ENCODE data around the gene ZXDC. TPM values are rescaled to one million over a fixed set of nuclear protein-coding genes. Genes with fewer than 3 reads are reported as not detected.

The ZXDC gene
- total RNA-seq, 2 donors from 2014 or later: 53.5 to 55.0 TPM

DNA sequence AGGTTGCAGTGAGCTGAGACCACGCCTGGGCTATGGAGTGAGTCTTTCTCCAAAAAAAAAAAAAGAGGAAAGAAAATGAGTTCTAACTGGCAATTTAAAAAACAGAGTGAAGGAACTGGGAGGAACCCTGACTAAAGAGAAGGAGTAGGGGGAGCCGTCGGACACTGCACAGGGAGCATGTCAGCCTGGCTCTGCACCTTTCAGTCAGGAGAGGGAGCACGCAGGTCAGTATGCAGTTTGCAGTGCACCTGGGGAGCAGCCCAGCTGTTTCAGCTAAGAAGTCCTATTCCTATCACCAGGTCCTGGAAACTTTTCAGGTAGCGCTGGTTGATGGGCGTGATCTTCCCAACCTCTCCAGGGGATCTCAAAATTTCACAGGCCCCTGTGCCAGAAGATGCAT, 14.9 kb upstream of the ZXDC start:
- Histone ChIP-seq H3K27me3 (replicated peaks; ENCODE audit: insufficient read depth) (no peaks in the 10 kb centered on the region), H3K27ac (no peak overlapping the region)
- TF ChIP-seq, protein P1, sequence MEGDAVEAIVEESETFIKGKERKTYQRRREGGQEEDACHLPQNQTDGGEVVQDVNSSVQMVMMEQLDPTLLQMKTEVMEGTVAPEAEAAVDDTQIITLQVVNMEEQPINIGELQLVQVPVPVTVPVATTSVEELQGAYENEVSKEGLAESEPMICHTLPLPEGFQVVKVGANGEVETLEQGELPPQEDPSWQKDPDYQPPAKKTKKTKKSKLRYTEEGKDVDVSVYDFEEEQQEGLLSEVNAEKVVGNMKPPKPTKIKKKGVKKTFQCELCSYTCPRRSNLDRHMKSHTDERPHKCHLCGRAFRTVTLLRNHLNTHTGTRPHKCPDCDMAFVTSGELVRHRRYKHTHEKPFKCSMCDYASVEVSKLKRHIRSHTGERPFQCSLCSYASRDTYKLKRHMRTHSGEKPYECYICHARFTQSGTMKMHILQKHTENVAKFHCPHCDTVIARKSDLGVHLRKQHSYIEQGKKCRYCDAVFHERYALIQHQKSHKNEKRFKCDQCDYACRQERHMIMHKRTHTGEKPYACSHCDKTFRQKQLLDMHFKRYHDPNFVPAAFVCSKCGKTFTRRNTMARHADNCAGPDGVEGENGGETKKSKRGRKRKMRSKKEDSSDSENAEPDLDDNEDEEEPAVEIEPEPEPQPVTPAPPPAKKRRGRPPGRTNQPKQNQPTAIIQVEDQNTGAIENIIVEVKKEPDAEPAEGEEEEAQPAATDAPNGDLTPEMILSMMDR (IDR thresholded peaks at IDR 0.05): no peak

DNA sequence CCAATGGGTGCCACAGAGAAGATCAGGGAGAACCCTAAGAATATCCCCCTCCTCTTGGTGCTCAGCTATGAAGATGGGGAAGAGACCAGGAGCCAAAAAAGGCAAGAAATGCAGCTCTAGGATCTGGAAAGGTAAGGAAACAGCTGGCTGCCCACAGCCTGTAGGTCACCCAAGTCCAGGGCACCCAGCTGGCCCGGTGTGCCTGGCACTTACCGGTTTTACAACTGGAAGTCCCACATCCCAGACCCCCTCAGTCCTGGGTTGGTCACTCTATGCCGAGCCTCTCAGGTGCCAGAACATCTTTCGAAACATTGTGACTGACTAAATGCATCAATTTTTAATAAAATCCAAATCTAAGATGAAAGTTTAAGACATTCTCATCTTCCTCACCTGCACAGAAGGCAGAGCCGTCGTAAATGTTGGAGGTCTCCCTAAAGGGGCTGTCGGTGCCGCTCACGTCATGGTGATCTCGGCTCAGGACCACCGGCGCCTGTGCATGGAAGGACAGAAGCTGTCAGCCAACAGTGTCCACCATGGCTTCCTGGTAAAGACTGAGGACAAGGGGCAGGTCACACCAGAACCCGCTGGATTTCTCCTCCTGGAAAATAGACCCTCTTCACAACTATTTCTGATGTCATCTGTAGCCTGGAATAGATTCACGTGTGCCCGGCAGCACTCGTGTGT, 13.3 kb upstream of the ZXDC start:
- TF ChIP-seq, protein P1 (IDR thresholded peaks at IDR 0.05): no peak
- DNase-seq (ENCODE audit: low spot score) (no peak), ATAC-seq (ENCODE audit: insufficient number of reproducible peaks, low FRiP score, low read depth) (no peak)
- Histone ChIP-seq H3K27me3 (replicated peaks; ENCODE audit: insufficient read depth) (no peaks in the 10 kb centered on the region), H3K9me3 (no peaks in the 10 kb centered on the region), H3K4me3 (no peak overlapping the region), H3K36me3 (no peaks in the 10 kb centered on the region), H3K27ac (no peak overlapping the region), H3K4me1 (ENCODE audit: control insufficient read depth in 1 of 2, low read depth in 2 of 2) (peaks cover 4 to 11% of the 10 kb centered on the region in 2 donors)

More for the DNA sequence above, 14.9 kb upstream of the ZXDC start:
- ATAC-seq (ENCODE audit: insufficient number of reproducible peaks, low FRiP score, low read depth) (no peak), DNase-seq (ENCODE audit: low spot score) (no peak)
- H3K4me1 ChIP-seq (ENCODE audit: control insufficient read depth in 1 of 2, low read depth in 2 of 2): peaks cover 4 to 11% of the 10 kb centered on the region in 2 donors
- no peaks in the 10 kb centered on the region for H3K36me3 ChIP-seq
- no peak overlapping the region for H3K4me3 ChIP-seq
- H3K9me3 ChIP-seq: no peaks in the 10 kb centered on the region

DNA sequence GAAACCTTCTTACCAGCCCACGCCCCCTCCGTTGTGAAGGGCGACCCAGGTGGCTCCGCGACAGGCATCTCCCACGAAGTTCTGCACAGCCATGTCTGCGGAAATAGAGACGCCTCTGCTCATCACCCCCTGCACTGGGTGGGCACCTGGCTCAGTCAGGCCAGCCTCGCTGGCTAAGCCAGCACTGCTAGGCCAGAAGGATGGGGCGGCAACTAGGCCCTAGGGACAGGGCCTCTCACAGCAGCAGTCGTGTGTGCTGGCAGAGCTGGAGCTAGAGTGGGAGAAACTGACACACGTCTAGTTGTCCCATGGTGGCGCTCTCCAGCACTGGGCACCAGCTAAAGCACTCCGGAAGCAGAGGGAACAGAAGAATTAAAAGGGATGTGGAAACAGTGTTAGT, 12.5 kb upstream of the ZXDC start:
- no peak overlapping the region for H3K27ac ChIP-seq
- TF ChIP-seq, protein P1 (IDR thresholded peaks at IDR 0.05): no peak

DNA sequence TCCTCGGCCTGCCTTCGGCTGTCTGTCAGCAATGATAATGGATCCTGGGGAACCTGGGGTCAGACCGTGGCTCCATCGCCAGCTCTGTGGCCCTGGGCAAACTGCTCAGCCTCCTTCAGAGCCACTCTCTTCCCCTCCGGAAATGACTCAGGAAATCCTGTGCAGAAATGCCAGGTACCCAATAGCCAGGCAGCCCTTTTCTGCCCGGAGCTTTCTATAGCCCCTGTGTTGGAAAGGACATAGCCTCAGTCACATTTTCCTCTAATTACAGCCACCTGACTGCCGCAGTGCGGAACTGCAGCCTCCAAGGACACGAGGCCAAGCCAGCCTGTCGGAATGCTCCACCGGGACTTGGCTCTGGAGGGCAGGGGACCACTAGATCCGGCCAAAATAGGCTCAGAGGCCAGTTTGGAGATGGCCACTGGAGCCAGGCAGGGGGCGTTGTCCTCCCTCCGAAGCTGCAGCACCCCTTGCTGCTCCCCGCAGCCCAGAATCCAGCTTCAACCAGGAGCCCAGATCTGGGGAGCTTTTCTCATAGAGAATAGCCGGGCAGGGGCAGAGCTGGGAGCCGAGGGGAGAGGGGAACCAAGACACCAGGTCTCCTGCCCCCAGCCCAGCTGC, 11.6 kb upstream of the ZXDC start:
- peak overlapping the region in 1 of 2 donors; percentile 18 for H3K27ac ChIP-seq
- H3K36me3 ChIP-seq: no peaks in the 10 kb centered on the region
- TF ChIP-seq, protein P1 (IDR thresholded peaks at IDR 0.05): peak; percentile 26
- H3K9me3 ChIP-seq: no peaks in the 10 kb centered on the region
- peaks cover 4 to 11% of the 10 kb centered on the region in 2 donors for H3K4me1 ChIP-seq (ENCODE audit: control insufficient read depth in 1 of 2, low read depth in 2 of 2)
- no peak for ATAC-seq (ENCODE audit: insufficient number of reproducible peaks, low FRiP score, low read depth)
- no peak for DNase-seq (ENCODE audit: low spot score)
- no peak overlapping the region for H3K4me3 ChIP-seq
- no peaks in the 10 kb centered on the region for H3K27me3 ChIP-seq (replicated peaks; ENCODE audit: insufficient read depth)

More for the DNA sequence above, 12.5 kb upstream of the ZXDC start:
- ATAC-seq (ENCODE audit: insufficient number of reproducible peaks, low FRiP score, low read depth) (no peak), DNase-seq (ENCODE audit: low spot score) (no peak)
- Histone ChIP-seq H3K9me3 (no peaks in the 10 kb centered on the region), H3K4me3 (no peak overlapping the region), H3K36me3 (no peaks in the 10 kb centered on the region), H3K27me3 (replicated peaks; ENCODE audit: insufficient read depth) (no peaks in the 10 kb centered on the region), H3K4me1 (ENCODE audit: control insufficient read depth in 1 of 2, low read depth in 2 of 2) (peaks cover 4 to 11% of the 10 kb centered on the region in 2 donors)

DNA sequence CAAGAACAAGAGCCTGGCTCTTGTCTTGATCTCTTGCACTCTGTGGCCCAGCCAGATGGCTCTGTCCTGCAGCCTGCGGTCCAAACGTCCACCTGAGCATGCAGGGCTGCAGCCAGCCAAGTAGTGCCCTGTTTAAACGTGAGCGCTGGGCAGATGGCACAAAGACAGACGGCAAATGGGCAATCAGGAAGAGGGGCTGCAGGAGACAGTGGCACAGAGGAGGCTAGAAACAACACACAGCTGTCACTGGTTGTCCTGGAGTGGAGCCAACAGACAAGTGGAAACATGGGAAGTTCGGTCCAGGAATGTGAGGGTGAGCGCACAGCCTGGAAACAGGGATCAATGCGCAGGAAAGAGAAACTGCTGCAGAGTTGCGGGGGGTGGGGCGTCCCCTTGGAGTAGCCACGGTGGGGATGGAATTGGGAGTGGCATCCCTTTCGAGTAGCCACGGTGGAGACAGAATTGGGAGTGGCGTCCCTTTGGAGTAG, 10.7 kb upstream of the ZXDC start:
- no peaks in the 10 kb centered on the region for H3K36me3 ChIP-seq

More for the DNA sequence above, 10.7 kb upstream of the ZXDC start:
- Histone ChIP-seq H3K9me3 (no peaks in the 10 kb centered on the region), H3K27ac (no peak overlapping the region), H3K27me3 (replicated peaks; ENCODE audit: insufficient read depth) (no peaks in the 10 kb centered on the region), H3K4me1 (ENCODE audit: control insufficient read depth in 1 of 2, low read depth in 2 of 2) (peaks cover 4 to 11% of the 10 kb centered on the region in 2 donors), H3K4me3 (no peak overlapping the region)
- ATAC-seq (ENCODE audit: insufficient number of reproducible peaks, low FRiP score, low read depth) (no peak), DNase-seq (ENCODE audit: low spot score) (no peak)
- TF ChIP-seq, protein P1 (IDR thresholded peaks at IDR 0.05): no peak

Data from thoracic aorta (tissue), 2 donors.